NK-92 (cell line): ENCODE data around the gene TRIM49C.
"Not testable (repeated sequence)": the region's sequence is repeated elsewhere in the genome, so short reads cannot be mapped to it uniquely, and the experiment has no call there.

Source experiments
- DNase-seq: peaks from one replicate; lab custom pipeline; 2025; ENCODE audit not compliant: unreplicated experiment; lab: John Stamatoyannopoulos, UW

The TRIM49C gene, protein sequence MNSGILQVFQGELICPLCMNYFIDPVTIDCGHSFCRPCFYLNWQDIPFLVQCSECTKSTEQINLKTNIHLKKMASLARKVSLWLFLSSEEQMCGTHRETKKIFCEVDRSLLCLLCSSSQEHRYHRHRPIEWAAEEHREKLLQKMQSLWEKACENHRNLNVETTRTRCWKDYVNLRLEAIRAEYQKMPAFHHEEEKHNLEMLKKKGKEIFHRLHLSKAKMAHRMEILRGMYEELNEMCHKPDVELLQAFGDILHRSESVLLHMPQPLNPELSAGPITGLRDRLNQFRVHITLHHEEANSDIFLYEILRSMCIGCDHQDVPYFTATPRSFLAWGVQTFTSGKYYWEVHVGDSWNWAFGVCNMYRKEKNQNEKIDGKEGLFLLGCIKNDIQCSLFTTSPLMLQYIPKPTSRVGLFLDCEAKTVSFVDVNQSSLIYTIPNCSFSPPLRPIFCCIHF

GRCh38 chr11:90030806-90031205 is at the start of gene TRIM49C:
TRIM49C (plus strand) TSS chr11:90031106; CDS start chr11:90035212, 4,106 bp downstream.
- DNase-seq: not testable (repeated sequence)

DNA sequence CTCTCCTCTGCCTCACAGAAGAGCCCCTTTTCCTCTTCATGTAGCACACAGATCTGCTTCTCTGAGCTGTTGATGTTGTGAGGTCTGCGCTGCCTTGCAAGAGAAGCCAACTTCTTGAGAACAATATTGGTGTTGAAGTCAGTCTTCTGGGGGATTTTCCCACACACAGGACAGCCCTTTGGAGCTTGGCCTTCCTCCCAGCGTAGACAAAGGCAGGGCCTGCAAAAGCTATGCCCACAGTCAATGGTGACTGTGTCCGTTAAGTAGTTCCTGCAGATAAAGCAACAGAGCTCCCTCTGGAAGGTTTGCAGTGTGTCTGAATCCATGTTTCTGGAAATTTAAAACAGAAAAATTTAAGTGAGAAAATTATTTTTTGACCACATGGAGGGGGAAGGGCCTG is 6.7 kb upstream of the TRIM49C start:
- DNase-seq: not testable (repeated sequence)

DNA sequence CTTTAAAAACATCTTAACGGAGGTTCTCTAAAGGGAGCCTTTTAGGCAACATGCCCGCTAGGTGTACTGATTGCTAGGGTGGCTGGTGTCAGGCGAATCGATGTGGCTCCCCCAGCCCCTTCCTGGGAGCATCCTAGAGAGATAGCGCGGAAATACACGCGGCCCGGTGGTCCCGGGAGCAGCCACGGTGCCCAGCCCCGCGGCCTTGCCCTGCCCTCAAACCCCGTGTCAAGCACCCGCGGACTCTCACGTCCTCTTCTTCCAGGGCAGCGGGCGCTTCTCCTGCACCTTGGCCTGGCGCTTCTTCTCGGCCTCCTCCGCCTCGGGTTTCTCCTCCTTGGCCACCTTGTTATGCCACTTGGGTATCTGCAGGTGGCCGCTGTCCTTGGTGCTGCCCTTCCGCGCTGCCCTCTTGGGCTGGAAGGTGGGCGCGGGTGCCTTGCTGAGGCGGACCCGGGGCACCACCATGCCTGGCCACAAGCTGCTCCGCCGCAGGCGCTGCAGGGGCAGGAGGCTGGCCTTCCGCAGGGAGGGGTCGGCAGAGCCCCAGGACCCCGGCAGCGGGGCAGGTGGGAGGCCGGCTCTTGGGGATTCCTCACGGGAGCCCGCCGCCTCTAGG is 20.8 kb downstream of the TRIM49C start:
- DNase-seq: not testable (repeated sequence)

DNA sequence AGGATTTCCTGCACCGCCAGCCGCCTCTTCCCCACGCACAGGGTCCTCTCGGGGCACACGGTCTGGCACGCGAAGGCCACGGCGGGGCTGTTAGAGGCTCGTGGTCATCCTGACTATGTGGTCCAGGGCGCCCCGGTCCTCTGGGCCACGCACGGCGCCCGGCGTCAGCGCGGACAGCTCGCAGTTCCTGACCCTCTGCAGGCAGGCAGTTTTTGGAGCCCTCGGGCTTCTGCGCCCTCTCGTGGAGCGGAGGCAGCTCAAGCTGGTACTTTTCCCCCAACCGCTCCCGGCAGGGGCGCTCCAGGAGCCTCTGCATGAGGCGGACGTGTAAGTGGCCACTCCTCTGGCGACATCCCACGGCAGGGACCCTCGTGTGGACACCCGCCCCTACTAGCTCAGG is 21.4 kb downstream of the TRIM49C start:
- not testable (repeated sequence) for DNase-seq

DNA sequence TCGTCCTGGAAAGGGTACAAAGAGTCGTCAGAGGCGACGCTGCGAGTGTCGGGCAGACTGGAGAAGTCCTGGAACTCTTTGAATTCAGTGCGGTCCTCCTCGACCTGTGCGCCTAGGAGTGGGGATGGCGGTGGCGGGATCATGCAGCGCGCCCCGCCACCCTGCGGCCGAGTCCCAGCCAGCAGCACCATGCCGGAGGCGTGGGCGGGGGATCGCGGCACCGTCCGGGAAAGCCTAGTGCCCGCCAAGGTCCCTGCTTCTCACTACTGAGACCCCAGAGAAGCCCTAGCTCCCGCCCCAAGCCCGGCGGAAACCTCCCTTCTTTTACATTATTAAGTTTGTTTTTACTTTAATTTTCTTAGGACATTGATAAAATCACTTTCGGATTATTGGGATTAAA is 22.6 kb downstream of the TRIM49C start:
- DNase-seq: not testable (repeated sequence)

GRCh38 chr11:90085650-90086049 is 54.7 kb downstream of the TRIM49C start, which contains the start of gene UBTFL1:
UBTFL1 (plus strand) TSS chr11:90085950; CDS start chr11:90085950, 0 bp downstream.
- not testable (repeated sequence) for DNase-seq

DNA sequence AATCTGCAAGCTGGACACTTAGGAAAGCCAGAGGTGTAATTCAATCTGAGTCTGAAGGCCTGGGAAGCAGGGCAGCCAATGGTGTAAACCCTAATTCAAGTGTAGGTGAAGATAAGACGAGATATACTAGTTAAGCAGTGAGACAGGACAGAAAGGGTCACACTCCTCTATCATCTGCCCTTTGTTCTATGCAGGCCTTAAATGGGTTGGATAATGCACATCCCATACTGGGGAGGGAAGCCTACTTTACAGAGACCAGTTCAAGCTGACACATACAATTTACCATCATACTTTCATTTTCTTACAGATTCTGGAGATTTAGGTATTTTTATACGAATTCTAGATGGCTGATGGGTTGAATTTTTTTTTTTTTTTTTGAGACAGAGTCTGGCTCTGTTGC is 57.8 kb downstream of the TRIM49C start:
- not testable (repeated sequence) for DNase-seq
